ENCODE results near the gene C19orf12.

Gene C19orf12

DNA sequence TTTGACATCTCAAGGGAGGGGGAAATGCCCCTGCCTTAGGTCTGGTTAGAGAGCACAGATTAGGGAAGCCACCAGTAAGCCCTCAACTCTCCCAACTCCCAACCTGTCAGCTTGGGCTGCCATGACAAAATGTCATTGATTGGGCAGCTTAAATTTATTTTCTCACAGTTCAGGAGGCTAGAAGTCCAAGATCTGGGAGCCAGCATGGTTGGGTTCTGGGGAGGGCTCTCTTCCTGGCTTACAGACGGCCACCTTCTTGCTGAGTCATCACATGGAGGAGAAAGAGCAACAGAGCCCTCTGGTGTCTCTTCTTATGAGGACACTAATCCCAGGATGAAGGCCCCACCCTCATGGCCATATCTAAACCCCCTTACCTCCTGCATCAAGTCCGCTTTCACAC is 24.2 kb downstream of the C19orf12 start:
- H3K4me3 ChIP-seq (replicated peaks; ENCODE audit: low read depth, low read length): no peak overlapping the region
- TF ChIP-seq CTCF (IDR thresholded peaks at IDR 0.05; ENCODE audit: low read depth, low read length, missing control alignments): peak; percentile 57
- no peak for DNase-seq (ENCODE audit: extremely low read depth, low read depth)

GRCh38 chr19:29687897-29688728 is 26.9 kb downstream of the C19orf12 start:
- H3K4me3 ChIP-seq (replicated peaks; ENCODE audit: low read depth, low read length): no peak overlapping the region
- DNase-seq (ENCODE audit: extremely low read depth, low read depth): no peak
- TF ChIP-seq CTCF (IDR thresholded peaks at IDR 0.05; ENCODE audit: low read depth, low read length, missing control alignments): no peak

DNA sequence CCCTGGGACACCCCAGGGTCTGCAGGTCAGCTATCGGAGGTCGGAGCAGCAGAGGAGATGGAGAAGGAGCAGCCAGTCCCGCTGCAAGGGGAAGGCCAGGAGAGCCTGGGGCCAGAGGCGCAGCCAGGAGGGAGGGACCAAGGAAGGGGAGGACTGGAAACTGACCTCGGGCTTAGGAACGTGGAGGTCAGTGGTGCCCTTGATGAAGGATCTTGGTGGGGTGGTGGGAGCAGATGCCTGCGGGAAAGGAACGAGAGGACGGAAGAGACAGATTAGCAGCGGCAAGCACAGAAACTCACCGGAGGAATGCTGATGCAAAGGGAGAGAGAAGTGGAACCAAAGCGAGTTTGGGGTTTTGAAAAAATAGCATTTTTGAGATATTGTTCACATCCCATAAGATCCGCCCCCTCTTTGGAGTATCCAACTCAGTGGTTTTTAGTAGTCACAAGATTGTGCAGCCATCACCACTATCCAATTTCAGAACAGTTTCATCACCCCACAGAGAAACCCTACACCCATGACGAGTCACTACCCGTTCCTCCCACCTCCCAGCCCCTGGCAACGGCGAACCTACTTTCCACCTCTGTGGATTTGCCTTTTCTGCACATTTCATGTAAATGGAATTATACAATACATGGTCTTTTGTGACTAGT is 27.7 kb downstream of the C19orf12 start:
- DNase-seq (ENCODE audit: extremely low read depth, low read depth): peak; percentile 74
- H3K4me3 ChIP-seq (replicated peaks; ENCODE audit: low read depth, low read length): peak overlapping the region; percentile 18
- TF ChIP-seq CTCF (IDR thresholded peaks at IDR 0.05; ENCODE audit: low read depth, low read length, missing control alignments): no peak

DNA sequence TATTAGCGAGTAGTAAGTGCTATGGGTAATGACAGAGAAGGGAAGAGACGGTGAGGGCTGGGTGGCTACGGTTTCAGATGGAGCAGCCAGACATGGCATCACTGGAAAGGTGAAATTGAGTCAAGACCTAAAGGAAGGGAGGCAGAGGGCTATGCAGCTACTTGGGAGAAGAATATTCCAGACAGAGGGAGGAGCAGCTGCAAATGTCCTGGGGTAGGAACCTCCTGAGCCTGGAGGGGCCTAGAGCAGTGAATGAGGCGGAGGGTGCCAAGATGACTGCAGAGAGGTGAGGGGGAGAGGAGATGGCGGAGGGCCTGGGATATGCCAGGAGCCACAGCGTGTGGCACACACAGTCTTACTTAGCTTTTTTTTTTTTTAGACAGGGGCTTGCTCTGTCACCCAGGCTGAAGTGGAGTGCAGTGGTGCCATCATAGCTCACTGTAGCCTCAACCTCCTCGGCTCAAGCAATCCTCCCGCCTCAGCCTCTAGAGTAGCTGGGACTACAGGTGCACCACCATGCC is 28.7 kb downstream of the C19orf12 start:
- H3K4me3 ChIP-seq (replicated peaks; ENCODE audit: low read depth, low read length): no peak overlapping the region
- DNase-seq (ENCODE audit: extremely low read depth, low read depth): no peak
- TF ChIP-seq CTCF (IDR thresholded peaks at IDR 0.05; ENCODE audit: low read depth, low read length, missing control alignments): no peak

DNA sequence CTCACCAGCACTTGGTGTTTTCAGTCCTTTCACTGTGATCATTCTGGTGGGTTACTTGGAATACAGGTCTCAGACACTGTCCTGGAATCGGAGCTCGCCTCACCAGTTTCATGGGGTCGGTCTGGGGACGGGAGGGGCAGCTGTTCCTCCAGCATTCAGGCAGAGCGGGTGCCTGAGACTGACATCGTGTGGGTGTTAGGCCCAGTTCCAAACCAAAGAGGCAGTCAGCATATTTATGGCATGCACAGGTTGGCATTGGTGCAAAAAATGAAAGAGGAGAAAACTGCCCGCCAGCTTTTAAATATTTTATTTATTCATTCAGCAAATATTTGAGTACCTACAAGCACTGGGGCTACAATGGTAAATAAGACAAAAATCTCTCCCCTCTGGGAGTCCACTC is 29.7 kb downstream of the C19orf12 start:
- no peak for DNase-seq (ENCODE audit: extremely low read depth, low read depth)
- TF ChIP-seq CTCF (IDR thresholded peaks at IDR 0.05; ENCODE audit: low read depth, low read length, missing control alignments): no peak
- no peak overlapping the region for H3K4me3 ChIP-seq (replicated peaks; ENCODE audit: low read depth, low read length)

DNA sequence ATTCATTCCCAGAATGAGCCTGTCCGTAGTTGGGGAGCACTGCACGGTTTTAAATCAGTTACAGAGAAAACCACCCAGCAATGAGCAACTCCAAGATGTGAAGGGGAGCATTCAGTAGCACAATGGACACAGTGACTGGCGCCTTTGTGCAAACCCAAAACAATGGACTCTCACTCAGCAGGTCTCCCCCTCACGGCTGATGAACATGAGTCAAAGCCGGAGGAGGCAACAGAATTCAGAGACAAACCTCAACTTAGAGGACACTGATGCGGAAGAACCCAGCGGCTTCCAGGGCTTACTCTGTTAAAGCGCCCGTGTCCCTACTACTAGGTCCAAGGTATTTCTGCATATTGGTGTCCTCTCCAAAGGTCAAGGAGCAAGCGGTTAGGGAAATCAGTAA is 32.1 kb downstream of the C19orf12 start:
- H3K4me3 ChIP-seq (replicated peaks; ENCODE audit: low read depth, low read length): no peak overlapping the region
- TF ChIP-seq CTCF (IDR thresholded peaks at IDR 0.05; ENCODE audit: low read depth, low read length, missing control alignments): no peak
- DNase-seq (ENCODE audit: extremely low read depth, low read depth): no peak

Measured in HFF-Myc (cell line).